ENCODE data around the gene SMG1. TPM values are rescaled to one million over a fixed set of nuclear protein-coding genes. Genes with fewer than 3 reads are reported as not detected.

Gene SMG1
- total RNA-seq, 1 donor from 2014 or later, result 42.5 TPM

- ATAC-seq (no peak), DNase-seq (no peak)
- intact Hi-C loops (cut with micrococcal nuclease), result no loop called here
These were observed 120.9 kb downstream of the SMG1 start for GRCh38 chr16:18805257-18805773.

- ATAC-seq (no peak), DNase-seq (no peak)
- intact Hi-C loops (cut with micrococcal nuclease), result no loop called here
These were observed 121.7 kb downstream of the SMG1 start for GRCh38 chr16:18804540-18804939.

- intact Hi-C loops (cut with micrococcal nuclease), result no loop called here
- no peak for ATAC-seq
These were observed 122.4 kb downstream of the SMG1 start for GRCh38 chr16:18803569-18804462.

GRCh38 chr16:18802767-18803343 lies 123.4 kb downstream of the SMG1 start:
- intact Hi-C loops (cut with micrococcal nuclease), result no loop called here
- ATAC-seq (no peak), DNase-seq (no peak)

More at GRCh38 chr16:18803569-18804462, 122.4 kb downstream of the SMG1 start:
- DNase-seq, result no peak

- ATAC-seq (peak; percentile 98), DNase-seq (peak; percentile 99)
- intact Hi-C loops (cut with micrococcal nuclease), result no loop called here
These were observed 124.8 kb downstream of the SMG1 start, which contains the start of gene ARL6IP1 for GRCh38 chr16:18801145-18801972. Gene ARL6IP1 (minus strand): TSS chr16:18801549. CDS start chr16:18801466, 83 bp downstream.

- intact Hi-C loops (cut with micrococcal nuclease), result no loop called here
- DNase-seq (no peak), ATAC-seq (no peak)
These were observed 125.4 kb downstream of the SMG1 start for GRCh38 chr16:18800775-18801144.

- intact Hi-C loops (cut with micrococcal nuclease), result no loop called here
- DNase-seq (no peak), ATAC-seq (no peak)
These were observed 125.9 kb downstream of the SMG1 start for GRCh38 chr16:18800293-18800692.

- ATAC-seq (no peak), DNase-seq (no peak)
- intact Hi-C loops (cut with micrococcal nuclease), result no loop called here
These were observed 126.7 kb downstream of the SMG1 start for GRCh38 chr16:18799500-18799899.

- DNase-seq (no peak), ATAC-seq (no peak)
- intact Hi-C loops (cut with micrococcal nuclease), result no loop called here
These were observed 128.5 kb downstream of the SMG1 start for GRCh38 chr16:18797746-18798145.

GRCh38 chr16:18796377-18796776 lies 129.8 kb downstream of the SMG1 start:
- DNase-seq, result no peak
- no peak for ATAC-seq
- intact Hi-C loops (cut with micrococcal nuclease), result no loop called here

- intact Hi-C loops (cut with micrococcal nuclease), result no loop called here
- DNase-seq, result no peak
- ATAC-seq, result no peak
These were observed 133.3 kb downstream of the SMG1 start for GRCh38 chr16:18792836-18793433.

- intact Hi-C loops (cut with micrococcal nuclease), result loop anchor here (10.0 kb wide), 1 partner anchor 285 kb away; no protein-coding TSS in a partner anchor
- peak; percentile 93 for DNase-seq
- ATAC-seq, result peak; percentile 99
These were observed 136.1 kb downstream of the SMG1 start, which contains the start of gene RPS15A for GRCh38 chr16:18789850-18790706. Gene RPS15A (minus strand): TSS chr16:18790334. CDS start chr16:18789113, 1,221 bp downstream.

- no peak for DNase-seq
- intact Hi-C loops (cut with micrococcal nuclease), result loop anchor here (10.0 kb wide), 1 partner anchor 285 kb away; no protein-coding TSS in a partner anchor
- no peak for ATAC-seq
These were observed 136.7 kb downstream of the SMG1 start for GRCh38 chr16:18789515-18789849.

- intact Hi-C loops (cut with micrococcal nuclease), result loop anchor here (10.0 kb wide), 1 partner anchor 286 kb away; no protein-coding TSS in a partner anchor
- no peak for ATAC-seq
These were observed 137.2 kb downstream of the SMG1 start for GRCh38 chr16:18788828-18789514.

GRCh38 chr16:18784917-18785623 lies 141.1 kb downstream of the SMG1 start:
- intact Hi-C loops (cut with micrococcal nuclease), result loop anchor here (10.0 kb wide), 1 partner anchor 290 kb away; no protein-coding TSS in a partner anchor
- DNase-seq, result no peak
- ATAC-seq, result no peak

More at GRCh38 chr16:18788828-18789514, 137.2 kb downstream of the SMG1 start:
- no peak for DNase-seq

- intact Hi-C loops (cut with micrococcal nuclease), result loop anchor here (10.0 kb wide), 1 partner anchor 291 kb away; no protein-coding TSS in a partner anchor
- ATAC-seq, result no peak
- no peak for DNase-seq
These were observed 142.5 kb downstream of the SMG1 start for GRCh38 chr16:18783430-18784341.
